Ishikawa (cell line): ENCODE measurements around the gene NOS1AP.

Experiments used
- CEBPB ChIP-seq: IDR thresholded peaks from 2 replicates; pipeline ENCODE4 v1.6.1; 2012
- CREB1 ChIP-seq: IDR thresholded peaks from 2 replicates; pipeline ENCODE4 v1.6.1; 2012; ENCODE audit warnings: low read depth
- EGR1 ChIP-seq: IDR thresholded peaks from 2 replicates; pipeline ENCODE4 v1.6.1; 2012
- EP300 ChIP-seq: IDR thresholded peaks from 2 replicates; pipeline ENCODE4 v1.6.1; 2012; ENCODE audit warnings: borderline replicate concordance
- FOXM1 ChIP-seq: IDR thresholded peaks from 2 replicates; pipeline ENCODE4 v1.6.1; 2012; ENCODE audit warnings: low read depth, borderline replicate concordance
- MAX ChIP-seq: IDR thresholded peaks from 2 replicates; pipeline ENCODE4 v1.6.1; 2012
- NFIC ChIP-seq: IDR thresholded peaks from 2 replicates; pipeline ENCODE4 v1.6.1; 2012
- RAD21 ChIP-seq: IDR thresholded peaks from 2 replicates; pipeline ENCODE4 v1.6.1; 2012; ENCODE audit warnings: low read depth
- REST ChIP-seq: IDR thresholded peaks from 2 replicates; pipeline ENCODE4 v1.6.1; 2012; ENCODE audit warnings: low read depth, mild to moderate bottlenecking
- TAF1 ChIP-seq: IDR thresholded peaks from 2 replicates; pipeline ENCODE4 v1.6.1; 2012; ENCODE audit warnings: low read depth, mild to moderate bottlenecking
- TCF12 ChIP-seq: IDR thresholded peaks from 2 replicates; pipeline ENCODE4 v1.6.1; 2012; ENCODE audit warnings: low read depth
- TEAD4 ChIP-seq: IDR thresholded peaks from 2 replicates; pipeline ENCODE4 v1.6.1; 2012
- USF1 ChIP-seq: IDR thresholded peaks from 2 replicates; pipeline ENCODE4 v1.6.1; 2012
- YY1 ChIP-seq: IDR thresholded peaks from 2 replicates; pipeline ENCODE4 v1.6.1; 2012; ENCODE audit warnings: low read depth
- ZBTB7A ChIP-seq: IDR thresholded peaks from 2 replicates; pipeline ENCODE4 v1.6.1; 2012; ENCODE audit warnings: low read depth

Gene NOS1AP

GRCh38 chr1:162216604-162217003 lies 147.1 kb downstream of the NOS1AP start:
- TF ChIP-seq RAD21 (no peak), CREB1 (no peak), TCF12 (no peak), TEAD4 (no peak), REST (no peak), FOXM1 (no peak), ZBTB7A (no peak), EP300 (no peak), EGR1 (no peak), USF1 (no peak), MAX (no peak), NFIC (no peak), CEBPB (no peak)

GRCh38 chr1:162217706-162218105 lies 148.2 kb downstream of the NOS1AP start:
- TF ChIP-seq CEBPB = no peak
- no peak for TF ChIP-seq TEAD4
- TF ChIP-seq YY1 = no peak
- no peak for TF ChIP-seq TCF12
- TF ChIP-seq CREB1 = no peak
- no peak for TF ChIP-seq REST
- TF ChIP-seq ZBTB7A = no peak
- TF ChIP-seq TAF1 = no peak
- no peak for TF ChIP-seq USF1
- no peak for TF ChIP-seq EGR1
- TF ChIP-seq MAX = no peak
- TF ChIP-seq RAD21 = no peak
- TF ChIP-seq NFIC = no peak

- TF ChIP-seq CEBPB = no peak
- TF ChIP-seq USF1 = no peak
- no peak for TF ChIP-seq TAF1
- TF ChIP-seq ZBTB7A = no peak
- no peak for TF ChIP-seq TCF12
- TF ChIP-seq TEAD4 = no peak
- TF ChIP-seq EP300 = no peak
These were observed 149.1 kb downstream of the NOS1AP start for GRCh38 chr1:162218546-162218945.

GRCh38 chr1:162218975-162219374 lies 149.5 kb downstream of the NOS1AP start:
- TF ChIP-seq FOXM1 = no peak
- no peak for TF ChIP-seq NFIC
- TF ChIP-seq TCF12 = no peak
- no peak for TF ChIP-seq USF1
- no peak for TF ChIP-seq TAF1
- no peak for TF ChIP-seq TEAD4
- TF ChIP-seq REST = no peak
- TF ChIP-seq EP300 = no peak
- TF ChIP-seq CEBPB = no peak
- no peak for TF ChIP-seq EGR1
- TF ChIP-seq ZBTB7A = no peak
